H1 (cell line): Measurements from ENCODE around the gene DLK2. TPM values are rescaled to one million over a fixed set of nuclear protein-coding genes. Genes with fewer than 3 reads are reported as not detected.

Experiments
- ATF3 ChIP-seq: IDR thresholded peaks from 2 replicates; pipeline ENCODE4 v1.6.1; 2011; ENCODE audit warnings: low read depth, mild to moderate bottlenecking, low read length; ENCODE audit not compliant: insufficient read depth
- CHD7 ChIP-seq: fragments of 300-600 bp; sonication (generic); IDR thresholded peaks from 2 replicates; pipeline ENCODE4 v1.7.1; 2012; ENCODE audit warnings: low read length, moderate library complexity, mild to moderate bottlenecking, inconsistent platforms; ENCODE audit not compliant: insufficient replicate concordance
- POU5F1 ChIP-seq: IDR thresholded peaks from 2 replicates; pipeline ENCODE4 v1.6.1; 2011; ENCODE audit warnings: low read depth, mild to moderate bottlenecking, low read length, moderate library complexity
- RBBP5 ChIP-seq: IDR thresholded peaks from 2 replicates; pipeline ENCODE4 v1.7.1; 2012; ENCODE audit warnings: low read depth, mild to moderate bottlenecking, inconsistent platforms, low read length, moderate library complexity, borderline replicate concordance
- polyA plus RNA-seq, 7 experiments: library from polyadenylated mRNA; depleted of rRNA in 3 of 7; stranded (reverse) in 5 of 7; unstranded in 2 of 7; fragments of >200 nt in 5 of 7; fragments of 200-250 nt in 2 of 7; gene quantifications; 1 replicate in 5 of 7; 2 replicates in 1 of 7; 4 replicates in 1 of 7; pipeline versions ENCODE4 v1.2.1 to v1.2.3, GENCODE V29; 2011 to 2013; ENCODE audit warnings: missing spikeins in 2 of 7, mixed read lengths in 2 of 7
- total RNA-seq: library from RNA; stranded (reverse); fragmentation: NEBNext Ultra II Directional; extraction: Animal tissue kit (Norgen Biotek cat#: 25700); gene quantifications from 2 replicates; pipeline ENCODE4 v1.2.1, GENCODE V29; 2021

DLK2 gene
- total and polyA plus RNA-seq, 2 of the 8 experiments (the other 6 are each of a cell fraction or from before 2014, with no cell fraction given), result 0.37 to 0.80 TPM

GRCh38 chr6:43468240-43468639, 12.9 kb upstream of the DLK2 start (continued):
- TF ChIP-seq RBBP5 (no peak), ATF3 (no peak), CHD7 (no peak), POU5F1 (no peak)
